HG03135 (cell line): Measurements from ENCODE around the gene FAM13A.
"Not testable (repeated sequence)": the region's sequence is repeated elsewhere in the genome, so short reads cannot be mapped to it uniquely, and the experiment has no call there.

ENCODE experiments used
- ATAC-seq: cut with Tn5 transposase; IDR thresholded peaks from one replicate; pipeline ENCODE4 v1.9.1; 2021; ENCODE audit warnings: mild to moderate bottlenecking, moderate library complexity; ENCODE audit not compliant: unreplicated experiment

FAM13A gene

DNA sequence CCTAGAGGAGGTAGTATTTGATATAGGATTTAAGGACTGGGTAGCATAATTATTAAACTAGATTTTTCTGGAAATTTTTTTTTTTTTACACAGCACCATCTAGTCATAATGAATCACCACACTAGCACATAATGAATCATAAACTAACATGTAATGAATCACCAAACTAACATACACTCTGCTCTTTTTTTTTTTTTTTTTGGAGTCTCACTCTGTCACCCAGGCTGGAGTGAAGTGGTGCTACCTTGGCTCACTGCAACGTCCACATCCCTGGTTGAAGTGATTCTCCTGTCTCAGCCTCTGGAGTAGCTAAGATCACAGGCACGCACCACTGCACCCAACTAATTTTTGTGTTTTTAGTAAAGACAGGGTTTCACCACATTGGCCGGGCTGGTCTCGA is 92.5 kb downstream of the FAM13A start:
- no peak for ATAC-seq

DNA sequence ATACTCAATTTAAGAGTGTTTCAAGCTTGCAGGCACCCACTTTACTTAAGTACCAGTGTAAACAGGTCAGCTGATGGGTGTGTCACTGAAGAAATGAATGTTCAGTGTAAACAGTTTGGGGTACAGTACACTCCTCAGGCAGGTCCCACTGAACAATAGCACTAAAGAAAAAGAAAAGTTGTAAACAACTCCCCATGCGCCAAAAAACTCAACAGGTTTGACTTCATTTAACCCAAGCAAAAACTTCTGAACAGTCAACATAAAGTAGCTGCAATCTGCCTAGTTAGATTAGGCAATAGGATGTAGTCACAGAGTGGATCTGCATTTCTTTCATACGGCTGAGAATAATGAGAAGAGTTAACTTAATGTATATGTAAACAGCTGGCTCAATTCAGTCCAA is 93.2 kb downstream of the FAM13A start:
- no peak for ATAC-seq

DNA sequence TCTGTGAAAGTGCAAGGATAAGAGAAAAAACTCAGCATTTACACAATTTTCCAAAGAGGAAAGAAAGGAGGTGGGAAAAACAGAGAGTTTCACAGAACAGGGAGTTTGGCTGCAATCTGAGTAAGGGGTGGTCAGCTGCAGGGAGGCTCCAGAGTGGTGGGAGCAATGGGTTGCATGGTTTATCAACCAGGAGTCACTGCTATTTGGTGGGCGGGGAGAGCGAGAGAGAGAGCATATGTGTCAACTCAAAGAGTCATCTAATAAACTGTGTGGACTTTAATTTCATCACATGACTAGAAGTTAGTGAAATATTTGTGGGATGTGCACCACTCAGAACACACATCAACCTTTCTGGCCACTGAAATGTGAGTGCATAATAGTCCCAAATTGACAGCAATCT is 94.6 kb downstream of the FAM13A start:
- ATAC-seq, result no peak

DNA sequence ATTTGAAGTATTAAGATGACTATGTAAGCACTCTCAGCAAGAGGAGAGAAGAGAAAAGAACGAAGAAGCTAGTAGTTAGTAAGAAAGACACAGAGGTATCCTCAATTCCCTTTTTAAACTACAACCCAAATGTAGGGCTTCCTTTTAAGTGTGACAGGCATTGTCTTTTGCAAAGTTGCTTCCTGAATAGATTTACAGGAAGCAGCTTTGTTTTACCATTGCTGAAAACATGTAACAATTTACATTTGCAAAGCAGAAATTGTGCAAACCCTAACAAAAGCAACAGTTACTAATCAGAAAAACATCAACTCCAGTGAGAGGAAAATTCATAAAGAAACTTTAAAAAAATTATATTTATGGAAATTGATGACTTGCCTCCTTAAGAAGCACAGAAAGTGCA is 96.4 kb downstream of the FAM13A start:
- no peak for ATAC-seq

DNA sequence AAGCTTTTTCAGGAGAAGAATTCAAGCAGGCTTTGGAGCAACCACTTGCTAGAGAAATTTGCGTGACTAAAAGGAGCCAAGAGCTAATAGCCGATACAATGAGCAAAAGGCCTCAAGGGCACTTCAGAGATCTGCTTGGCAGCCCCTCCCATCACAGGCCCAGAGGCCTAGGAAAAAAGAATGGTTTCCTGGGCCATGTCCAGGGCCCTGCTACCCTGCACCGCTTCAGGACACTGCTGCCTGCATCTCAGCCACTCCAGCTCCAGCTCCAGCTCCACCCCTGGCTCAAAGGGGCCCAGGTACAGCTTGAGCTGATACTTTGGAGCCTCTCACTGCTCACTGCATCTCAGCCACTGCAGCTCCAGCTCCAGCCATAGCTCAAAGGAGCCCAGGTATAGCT is 98.9 kb downstream of the FAM13A start:
- ATAC-seq, result no peak

DNA sequence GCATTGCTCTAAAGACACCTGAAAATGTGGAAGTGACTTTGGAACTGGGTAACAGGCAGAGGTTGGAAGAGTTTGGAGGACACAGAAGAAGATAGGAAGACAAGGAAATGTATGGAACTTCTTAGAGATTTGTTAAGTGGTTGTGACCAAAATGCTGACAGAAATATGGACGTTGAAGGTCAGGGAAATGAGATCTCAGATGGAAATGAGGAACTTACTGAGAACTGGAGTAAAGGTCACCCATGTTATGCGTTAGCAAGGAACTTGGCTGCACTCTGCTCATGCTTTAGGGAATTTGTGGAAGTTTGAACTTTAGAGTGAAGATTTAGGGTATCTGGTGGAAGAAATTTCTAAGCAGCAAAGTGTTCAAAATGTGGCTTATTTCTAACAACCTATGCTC is 99.4 kb downstream of the FAM13A start:
- ATAC-seq, result no peak

DNA sequence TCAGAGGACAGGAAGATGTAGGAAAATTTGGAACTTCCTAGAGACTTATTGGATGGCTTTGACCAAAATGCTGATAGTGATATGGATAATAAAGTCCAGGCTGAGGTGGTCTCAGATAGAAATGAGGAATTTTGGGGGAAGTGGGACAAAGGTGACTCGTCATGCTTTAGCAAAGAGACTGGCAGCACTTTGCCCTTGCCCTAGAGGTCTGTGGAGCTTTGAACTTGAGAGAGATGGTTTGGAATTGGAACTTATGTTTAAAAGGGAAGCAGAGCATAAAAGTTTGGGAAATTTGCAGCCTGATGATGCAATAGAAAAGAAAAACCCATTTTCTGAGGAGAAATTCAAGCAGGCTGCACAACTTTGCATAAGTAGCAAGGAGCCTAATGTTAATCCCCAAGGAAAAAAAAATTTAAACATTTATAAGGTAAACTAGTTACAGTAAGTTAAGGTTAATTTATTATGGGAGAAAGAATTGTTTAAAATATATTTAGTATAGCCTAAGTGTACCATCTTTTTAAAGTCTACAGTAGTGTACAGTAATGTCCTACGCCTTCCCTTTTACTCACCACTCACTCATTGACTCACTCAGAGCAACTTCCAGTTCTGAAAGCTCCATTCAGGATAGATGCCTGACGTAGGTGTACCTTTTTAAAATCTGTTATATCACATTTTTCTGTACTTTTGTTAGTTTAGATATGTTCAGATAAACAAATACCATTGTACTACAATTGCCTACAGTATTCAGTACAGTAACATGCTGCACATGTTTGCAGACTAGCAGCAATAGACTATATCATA is 101.2 kb downstream of the FAM13A start:
- ATAC-seq, result no peak

DNA sequence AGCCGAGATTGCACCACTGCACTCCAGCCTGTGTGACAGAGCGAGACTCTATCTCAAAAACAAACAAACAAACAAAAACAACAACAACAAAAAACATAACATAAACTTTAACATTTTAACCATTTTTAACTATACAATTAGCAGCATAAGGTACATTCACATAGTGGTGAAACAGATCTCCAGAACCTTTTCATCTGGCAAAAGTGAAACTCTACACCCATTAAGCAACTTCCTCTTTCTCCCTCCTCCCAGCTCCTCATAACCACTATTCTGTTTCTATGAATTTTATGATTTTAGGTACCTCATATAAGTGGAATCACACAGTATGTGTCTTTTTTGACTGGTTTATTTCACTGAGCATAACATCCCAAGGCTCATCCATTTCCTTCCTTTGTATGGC is 103.6 kb downstream of the FAM13A start:
- no peak for ATAC-seq

DNA sequence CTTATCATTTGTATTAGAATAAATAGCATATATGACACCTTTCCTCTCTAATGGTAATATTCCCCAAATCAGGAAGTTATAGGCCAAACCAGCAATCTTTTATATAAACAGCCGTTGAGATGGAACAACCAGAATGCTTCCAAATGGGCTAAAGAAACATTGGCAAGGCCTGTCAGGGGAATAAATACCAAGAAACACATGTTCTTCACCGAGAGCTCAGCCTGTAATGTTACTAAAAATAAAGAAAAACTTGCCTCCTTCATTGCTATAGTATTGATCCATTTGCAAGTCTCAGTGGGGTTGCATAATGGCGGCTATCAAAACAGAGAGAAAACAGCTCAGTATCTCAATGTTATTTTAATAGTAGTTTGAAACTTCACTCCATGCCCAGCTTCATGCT is 104.9 kb downstream of the FAM13A start:
- no peak for ATAC-seq

DNA sequence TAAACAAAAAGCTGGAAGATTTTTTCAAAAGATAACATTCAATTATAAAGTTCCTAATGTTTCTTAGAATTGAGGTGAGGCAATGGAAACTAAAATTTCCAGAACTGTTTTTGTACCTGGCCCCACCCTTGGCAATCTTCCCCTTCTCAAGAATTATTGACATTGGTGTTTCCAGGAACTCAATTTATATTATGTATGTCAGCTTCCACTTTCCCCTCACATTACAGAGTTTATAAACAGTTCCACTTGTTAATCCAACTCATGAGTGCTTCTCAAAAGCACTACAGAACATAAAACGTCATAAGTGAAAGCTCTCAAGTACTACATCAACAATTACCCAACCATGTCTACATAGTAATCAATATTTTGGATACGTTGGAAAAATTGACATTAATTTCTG is 107.4 kb downstream of the FAM13A start:
- no peak for ATAC-seq

DNA sequence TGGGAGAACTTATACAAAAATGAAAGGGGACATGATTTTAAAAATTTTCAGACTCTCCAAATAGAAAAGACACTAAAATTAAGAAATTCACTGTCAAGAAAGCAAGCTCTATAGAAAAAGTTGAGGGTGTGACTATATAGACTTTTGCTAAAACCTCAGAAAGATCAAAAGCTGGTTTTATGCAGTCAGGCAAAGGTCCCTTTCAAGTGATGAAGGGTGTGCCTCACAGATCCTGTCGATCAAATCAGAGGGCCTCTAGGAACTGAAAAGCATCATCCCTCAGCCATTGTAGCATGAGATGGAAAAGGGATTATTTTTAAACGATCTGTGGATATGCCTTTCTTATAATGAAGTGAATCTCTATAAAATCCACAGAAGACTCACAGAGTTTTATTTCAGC is 116.5 kb downstream of the FAM13A start:
- ATAC-seq, result no peak

DNA sequence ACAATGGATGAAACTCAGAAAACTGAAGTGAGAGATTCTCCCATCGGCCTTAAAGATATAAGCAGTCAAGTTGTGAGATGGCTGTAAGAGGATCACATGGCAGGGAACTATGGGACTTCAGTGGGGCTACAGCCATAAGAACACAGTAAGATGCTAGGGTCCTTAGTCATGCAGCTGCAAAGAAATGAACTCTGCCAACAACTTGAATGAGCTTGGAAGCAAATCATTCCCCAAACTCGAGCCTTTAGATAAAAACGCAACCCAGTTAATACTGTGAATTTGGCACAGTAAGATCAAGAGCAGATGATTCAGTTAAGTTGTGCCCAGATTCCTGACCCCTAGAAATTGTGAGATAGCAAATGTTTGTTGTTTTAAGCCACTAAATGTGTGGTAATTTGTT is 117.3 kb downstream of the FAM13A start:
- no peak for ATAC-seq

DNA sequence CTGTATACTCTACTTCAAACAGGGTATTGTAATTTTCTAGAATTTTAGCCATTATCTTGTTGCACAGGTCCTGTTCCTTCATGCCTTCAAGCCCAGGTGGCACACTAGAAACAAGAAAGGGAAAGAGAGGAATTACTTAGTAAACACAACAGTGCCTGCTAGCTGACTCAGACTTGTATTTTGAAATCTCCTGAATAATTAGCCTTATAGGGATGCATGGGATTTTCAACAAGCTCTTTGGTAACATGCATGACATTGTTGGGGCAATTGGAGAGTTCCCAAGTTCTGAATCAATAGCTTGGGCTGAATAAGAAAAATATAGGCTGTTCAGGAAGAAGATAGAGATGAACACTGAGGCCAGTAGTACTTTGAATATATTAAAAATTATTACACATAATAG is 118.8 kb downstream of the FAM13A start:
- ATAC-seq, result no peak

DNA sequence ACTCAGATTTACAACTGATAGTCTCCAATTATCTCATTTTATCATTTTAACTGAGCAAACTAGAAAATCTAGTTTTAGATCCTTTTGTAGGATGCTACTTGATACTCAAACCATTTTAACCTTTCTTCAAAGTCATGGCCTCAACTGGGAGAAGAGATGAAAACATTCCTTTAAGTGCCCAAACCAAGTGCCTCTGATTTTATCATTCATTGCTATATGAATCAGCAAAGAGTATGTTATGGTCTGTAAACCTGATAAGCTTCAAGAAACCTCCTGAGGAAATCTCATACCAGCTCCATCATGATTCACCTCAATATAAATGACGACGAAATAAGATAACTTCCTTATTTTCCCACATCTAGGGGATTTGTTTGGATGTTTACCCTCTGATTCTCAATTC is 119.9 kb downstream of the FAM13A start:
- no peak for ATAC-seq

DNA sequence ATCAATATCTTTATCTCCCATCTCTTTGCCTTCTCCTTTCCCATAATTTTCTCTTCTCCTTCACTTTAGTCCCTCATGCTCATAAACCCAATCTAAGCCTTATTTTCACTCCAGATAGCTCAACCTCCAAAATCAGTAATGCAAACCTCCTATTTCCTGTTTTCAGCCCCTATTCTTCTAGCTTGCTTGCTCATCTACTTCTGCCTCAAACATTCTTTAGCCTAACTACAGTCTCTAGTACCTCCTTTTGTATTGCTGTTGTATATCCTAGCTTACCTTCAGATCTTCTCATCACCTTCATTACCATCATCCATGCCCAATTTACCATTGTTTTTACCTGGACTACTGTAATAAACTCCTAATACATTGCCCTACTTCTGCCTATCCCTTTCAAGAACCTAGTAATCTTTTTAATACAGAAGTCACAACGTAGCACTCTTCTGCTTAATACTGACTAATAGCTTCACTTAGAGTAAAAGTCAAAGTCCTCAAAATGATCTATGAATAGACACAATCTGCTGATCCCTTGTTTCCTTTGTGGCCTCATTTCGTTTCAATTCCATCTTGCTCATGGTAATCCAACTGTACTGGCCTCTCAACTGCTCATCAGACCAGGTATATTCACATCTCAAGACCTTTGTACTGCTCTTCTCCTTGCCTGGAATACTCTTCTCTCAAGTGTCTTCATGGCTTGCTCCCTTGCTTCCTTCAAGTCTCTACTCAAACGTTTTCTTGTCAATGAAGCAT is 123.4 kb downstream of the FAM13A start:
- ATAC-seq, result no peak

DNA sequence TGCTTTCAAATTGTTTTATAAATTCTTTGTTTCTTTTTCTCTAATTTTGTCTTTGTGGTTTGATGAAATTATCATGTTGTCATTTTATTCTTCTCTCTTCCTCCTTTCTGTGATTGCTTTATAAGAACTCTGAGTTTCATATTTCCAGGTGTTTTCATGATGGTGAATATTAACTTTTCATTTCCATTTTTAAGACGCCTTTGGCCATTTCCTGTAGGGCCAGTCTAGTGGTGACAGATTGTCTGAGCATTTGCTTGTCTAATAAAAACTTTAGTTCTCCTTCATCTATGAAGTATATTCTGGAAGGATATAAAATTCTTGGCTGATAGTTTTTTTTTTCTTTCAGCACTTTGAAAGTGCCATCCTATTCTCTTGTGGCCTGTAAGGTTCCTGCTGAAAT is 128.1 kb downstream of the FAM13A start:
- no peak for ATAC-seq

DNA sequence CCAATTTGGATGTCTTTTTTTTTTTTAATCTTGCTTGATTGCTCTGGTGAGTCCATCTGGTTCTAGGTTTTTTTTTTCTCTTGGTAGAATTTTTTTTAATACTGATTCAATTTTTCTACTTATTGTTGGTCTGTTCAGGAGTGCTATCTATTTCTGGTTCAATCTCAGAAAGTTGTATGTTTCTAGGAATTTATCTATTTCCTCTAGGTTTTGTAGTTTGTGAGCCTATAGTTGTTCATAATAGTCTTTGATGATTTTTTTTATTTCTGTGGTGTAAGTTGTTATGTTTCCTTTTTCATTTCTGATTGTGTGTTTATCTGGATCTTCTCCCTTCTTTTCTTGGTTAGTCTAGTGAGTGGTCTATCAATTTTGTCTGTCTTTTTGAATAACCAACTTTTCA is 129.6 kb downstream of the FAM13A start:
- no peak for ATAC-seq

DNA sequence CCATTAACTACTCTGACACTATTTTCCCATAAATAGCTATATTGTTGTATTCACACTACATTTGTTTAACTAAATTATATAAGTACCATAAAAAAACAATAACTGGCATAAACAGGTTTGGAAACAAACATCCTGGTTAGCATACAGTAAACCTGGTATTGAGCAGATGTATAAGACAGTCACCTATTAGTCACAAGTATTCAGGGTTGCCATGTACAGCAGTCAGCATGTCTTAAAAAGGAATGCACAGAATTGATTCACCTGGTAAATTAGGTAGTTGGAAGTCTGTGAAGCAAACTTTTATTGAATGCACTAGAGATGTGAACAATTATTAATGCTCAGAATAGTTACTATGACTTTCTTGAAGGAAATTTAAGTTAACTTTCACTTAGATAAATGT is 137.9 kb downstream of the FAM13A start:
- ATAC-seq, result no peak

DNA sequence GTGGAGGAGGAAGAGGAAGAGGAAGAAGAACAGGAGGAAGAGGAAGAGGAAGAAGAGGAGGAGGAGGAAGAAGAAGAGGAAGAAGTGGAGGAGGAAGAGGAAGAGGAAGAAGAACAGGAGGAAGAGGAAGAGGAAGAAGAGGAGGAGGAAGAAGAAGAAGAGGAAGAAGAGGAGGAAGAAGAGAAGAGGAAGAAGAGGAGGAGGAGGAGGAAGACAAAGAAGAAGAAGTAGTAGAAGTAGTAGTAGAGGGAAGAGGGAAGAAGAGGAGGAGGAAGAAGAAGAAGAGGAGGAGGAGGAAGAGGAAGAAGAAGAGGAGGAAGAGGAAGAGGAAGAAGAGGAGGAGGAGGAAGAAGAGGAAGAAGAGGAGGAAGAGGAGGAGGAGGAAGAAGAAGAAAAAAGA is 143.8 kb downstream of the FAM13A start:
- ATAC-seq, result not testable (repeated sequence)

DNA sequence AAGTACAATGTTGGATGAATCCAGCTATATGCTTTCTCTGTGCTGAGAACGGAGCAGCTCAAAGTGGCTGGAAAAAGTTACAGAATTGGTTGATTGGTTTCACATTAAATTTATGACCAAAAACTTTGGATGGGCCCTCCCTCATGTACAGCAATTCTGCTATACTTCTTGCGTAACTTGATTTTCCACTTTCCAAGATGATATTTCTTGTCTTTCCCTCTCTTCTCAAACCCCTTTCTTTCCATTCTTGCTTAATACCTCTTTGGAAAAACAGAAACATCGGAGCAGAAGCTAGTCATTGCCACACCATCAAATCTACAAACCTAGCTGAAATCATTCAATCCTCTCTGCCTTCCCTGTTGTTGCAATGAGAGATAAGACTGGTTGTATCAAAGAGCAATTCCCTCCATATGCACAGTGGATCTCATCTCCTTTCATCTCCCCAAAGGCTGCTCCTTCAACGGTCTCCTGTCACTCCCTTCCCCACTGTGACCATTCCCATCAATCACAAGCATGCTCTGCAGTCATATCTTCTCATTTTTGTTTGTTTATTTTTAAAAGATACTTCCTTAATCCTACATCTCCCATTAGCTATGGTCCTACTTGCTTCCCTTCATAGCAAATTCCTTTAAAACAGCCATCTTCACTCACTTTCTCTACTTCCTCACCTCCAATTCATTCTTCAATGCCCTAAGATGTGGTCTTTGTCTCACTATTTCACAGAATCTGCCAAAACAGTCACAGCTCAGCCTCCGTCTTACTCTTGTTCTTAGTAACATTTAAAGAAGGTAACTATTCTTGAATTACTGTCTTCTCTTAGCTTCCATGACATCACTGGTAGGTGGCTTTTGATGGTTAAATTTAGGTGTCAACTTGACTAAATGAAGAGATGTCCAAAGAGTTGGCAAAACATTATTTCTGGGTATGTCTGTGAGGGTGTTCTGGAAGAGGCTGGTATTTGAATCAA is 145.5 kb downstream of the FAM13A start:
- ATAC-seq, result no peak

DNA sequence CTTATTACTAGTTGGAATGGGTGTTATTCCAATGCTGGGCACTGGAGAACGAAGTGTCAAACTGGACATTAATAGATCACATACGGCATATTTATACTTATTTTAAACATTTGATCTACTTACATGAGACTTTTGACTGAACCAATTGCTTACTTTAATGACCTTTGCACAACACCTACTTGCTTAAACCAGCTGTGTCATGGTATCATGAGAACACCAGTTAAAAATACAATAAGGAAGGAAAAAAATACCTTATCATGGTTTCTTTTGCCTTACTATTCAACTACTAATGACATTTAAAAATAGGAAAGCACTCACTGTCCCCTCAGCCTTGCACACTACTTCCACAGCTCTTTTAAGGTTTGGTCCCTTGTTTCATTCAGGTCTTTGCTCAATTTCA is 146.9 kb downstream of the FAM13A start:
- no peak for ATAC-seq
